ENCODE data around the gene CALML3.

Gene CALML3

GRCh38 chr10:5482016-5482415, 42.7 kb upstream of the CALML3 start:
- Histone ChIP-seq H3K4me3 (ENCODE audit: low read depth, low read length) (no peak overlapping the region), H3K4me1 (ENCODE audit: control insufficient read depth, insufficient read depth, low read length) (peaks cover 5% of the 10 kb centered on the region), H3K36me3 (ENCODE audit: control insufficient read depth, insufficient read depth, low read length) (no peaks in the 10 kb centered on the region), H3K9ac (ENCODE audit: low read depth, low read length) (no peak overlapping the region), H3K27me3 (ENCODE audit: control insufficient read depth, insufficient read depth, low read length) (no peaks in the 10 kb centered on the region), H3K27ac (ENCODE audit: low read depth, low read length) (no peak overlapping the region), H3K9me3 (ENCODE audit: control insufficient read depth, insufficient read depth, low read length) (no peaks in the 10 kb centered on the region)

- H3K36me3 ChIP-seq (ENCODE audit: control insufficient read depth, insufficient read depth, low read length), result no peaks in the 10 kb centered on the region
- H3K9ac ChIP-seq (ENCODE audit: low read depth, low read length), result no peak overlapping the region
- H3K4me1 ChIP-seq (ENCODE audit: control insufficient read depth, insufficient read depth, low read length), result peaks cover 8% of the 10 kb centered on the region
- no peaks in the 10 kb centered on the region for H3K9me3 ChIP-seq (ENCODE audit: control insufficient read depth, insufficient read depth, low read length)
- no peak overlapping the region for H3K4me3 ChIP-seq (ENCODE audit: low read depth, low read length)
- no peaks in the 10 kb centered on the region for H3K27me3 ChIP-seq (ENCODE audit: control insufficient read depth, insufficient read depth, low read length)
- H3K27ac ChIP-seq (ENCODE audit: low read depth, low read length), result no peak overlapping the region
Observed at GRCh38 chr10:5484205-5484604, 40.6 kb upstream of the CALML3 start.

GRCh38 chr10:5485290-5485689, 39.5 kb upstream of the CALML3 start:
- H3K4me1 ChIP-seq (ENCODE audit: control insufficient read depth, insufficient read depth, low read length), result peaks cover 8% of the 10 kb centered on the region
- no peak overlapping the region for H3K9ac ChIP-seq (ENCODE audit: low read depth, low read length)
- H3K4me3 ChIP-seq (ENCODE audit: low read depth, low read length), result no peak overlapping the region
- H3K9me3 ChIP-seq (ENCODE audit: control insufficient read depth, insufficient read depth, low read length), result no peaks in the 10 kb centered on the region
- no peak overlapping the region for H3K27ac ChIP-seq (ENCODE audit: low read depth, low read length)
- H3K27me3 ChIP-seq (ENCODE audit: control insufficient read depth, insufficient read depth, low read length), result no peaks in the 10 kb centered on the region
- no peaks in the 10 kb centered on the region for H3K36me3 ChIP-seq (ENCODE audit: control insufficient read depth, insufficient read depth, low read length)

GRCh38 chr10:5485948-5486852, 38.6 kb upstream of the CALML3 start:
- Histone ChIP-seq H3K27ac (ENCODE audit: low read depth, low read length) (no peak overlapping the region), H3K27me3 (ENCODE audit: control insufficient read depth, insufficient read depth, low read length) (no peaks in the 10 kb centered on the region), H3K4me1 (ENCODE audit: control insufficient read depth, insufficient read depth, low read length) (peaks cover 8% of the 10 kb centered on the region), H3K9ac (ENCODE audit: low read depth, low read length) (no peak overlapping the region), H3K9me3 (ENCODE audit: control insufficient read depth, insufficient read depth, low read length) (no peaks in the 10 kb centered on the region), H3K36me3 (ENCODE audit: control insufficient read depth, insufficient read depth, low read length) (no peaks in the 10 kb centered on the region), H3K4me3 (ENCODE audit: low read depth, low read length) (no peak overlapping the region)

GRCh38 chr10:5486853-5487235, 37.9 kb upstream of the CALML3 start:
- H3K4me3 ChIP-seq (ENCODE audit: low read depth, low read length), result no peak overlapping the region
- H3K9me3 ChIP-seq (ENCODE audit: control insufficient read depth, insufficient read depth, low read length), result no peaks in the 10 kb centered on the region
- H3K27me3 ChIP-seq (ENCODE audit: control insufficient read depth, insufficient read depth, low read length), result no peaks in the 10 kb centered on the region
- no peak overlapping the region for H3K9ac ChIP-seq (ENCODE audit: low read depth, low read length)
- H3K4me1 ChIP-seq (ENCODE audit: control insufficient read depth, insufficient read depth, low read length), result peaks cover 8% of the 10 kb centered on the region
- no peak overlapping the region for H3K27ac ChIP-seq (ENCODE audit: low read depth, low read length)
- H3K36me3 ChIP-seq (ENCODE audit: control insufficient read depth, insufficient read depth, low read length), result no peaks in the 10 kb centered on the region

GRCh38 chr10:5488272-5489161, 36.2 kb upstream of the CALML3 start:
- H3K9ac ChIP-seq (ENCODE audit: low read depth, low read length), result no peak overlapping the region
- H3K9me3 ChIP-seq (ENCODE audit: control insufficient read depth, insufficient read depth, low read length), result no peaks in the 10 kb centered on the region
- no peaks in the 10 kb centered on the region for H3K27me3 ChIP-seq (ENCODE audit: control insufficient read depth, insufficient read depth, low read length)
- H3K4me1 ChIP-seq (ENCODE audit: control insufficient read depth, insufficient read depth, low read length), result peaks cover 8% of the 10 kb centered on the region
- H3K4me3 ChIP-seq (ENCODE audit: low read depth, low read length), result no peak overlapping the region
- peak overlapping the region; percentile 43 for H3K27ac ChIP-seq (ENCODE audit: low read depth, low read length)
- H3K36me3 ChIP-seq (ENCODE audit: control insufficient read depth, insufficient read depth, low read length), result no peaks in the 10 kb centered on the region

- Histone ChIP-seq H3K36me3 (ENCODE audit: control insufficient read depth, insufficient read depth, low read length) (no peaks in the 10 kb centered on the region), H3K4me3 (ENCODE audit: low read depth, low read length) (no peak overlapping the region), H3K27me3 (ENCODE audit: control insufficient read depth, insufficient read depth, low read length) (no peaks in the 10 kb centered on the region), H3K9ac (ENCODE audit: low read depth, low read length) (no peak overlapping the region), H3K9me3 (ENCODE audit: control insufficient read depth, insufficient read depth, low read length) (no peaks in the 10 kb centered on the region), H3K4me1 (ENCODE audit: control insufficient read depth, insufficient read depth, low read length) (peaks cover 8% of the 10 kb centered on the region), H3K27ac (ENCODE audit: low read depth, low read length) (no peak overlapping the region)
Observed at GRCh38 chr10:5490032-5490431, 34.7 kb upstream of the CALML3 start.

GRCh38 chr10:5490698-5491464, 33.9 kb upstream of the CALML3 start:
- H3K4me1 ChIP-seq (ENCODE audit: control insufficient read depth, insufficient read depth, low read length), result peaks cover 8% of the 10 kb centered on the region
- H3K27ac ChIP-seq (ENCODE audit: low read depth, low read length), result no peak overlapping the region
- no peaks in the 10 kb centered on the region for H3K9me3 ChIP-seq (ENCODE audit: control insufficient read depth, insufficient read depth, low read length)
- no peak overlapping the region for H3K4me3 ChIP-seq (ENCODE audit: low read depth, low read length)
- H3K27me3 ChIP-seq (ENCODE audit: control insufficient read depth, insufficient read depth, low read length), result no peaks in the 10 kb centered on the region
- H3K36me3 ChIP-seq (ENCODE audit: control insufficient read depth, insufficient read depth, low read length), result no peaks in the 10 kb centered on the region
- H3K9ac ChIP-seq (ENCODE audit: low read depth, low read length), result no peak overlapping the region

- no peak overlapping the region for H3K9ac ChIP-seq (ENCODE audit: low read depth, low read length)
- no peaks in the 10 kb centered on the region for H3K9me3 ChIP-seq (ENCODE audit: control insufficient read depth, insufficient read depth, low read length)
Observed at GRCh38 chr10:5491477-5491876, 33.3 kb upstream of the CALML3 start.

GRCh38 chr10:5492322-5492855, 32.4 kb upstream of the CALML3 start:
- no peaks in the 10 kb centered on the region for H3K27me3 ChIP-seq (ENCODE audit: control insufficient read depth, insufficient read depth, low read length)
- H3K27ac ChIP-seq (ENCODE audit: low read depth, low read length), result no peak overlapping the region
- H3K9ac ChIP-seq (ENCODE audit: low read depth, low read length), result no peak overlapping the region
- no peaks in the 10 kb centered on the region for H3K36me3 ChIP-seq (ENCODE audit: control insufficient read depth, insufficient read depth, low read length)
- peaks cover 8% of the 10 kb centered on the region for H3K4me1 ChIP-seq (ENCODE audit: control insufficient read depth, insufficient read depth, low read length)
- H3K4me3 ChIP-seq (ENCODE audit: low read depth, low read length), result no peak overlapping the region
- H3K9me3 ChIP-seq (ENCODE audit: control insufficient read depth, insufficient read depth, low read length), result no peaks in the 10 kb centered on the region

More at GRCh38 chr10:5491477-5491876, 33.3 kb upstream of the CALML3 start:
- no peak overlapping the region for H3K4me3 ChIP-seq (ENCODE audit: low read depth, low read length)
- H3K36me3 ChIP-seq (ENCODE audit: control insufficient read depth, insufficient read depth, low read length), result no peaks in the 10 kb centered on the region
- H3K27me3 ChIP-seq (ENCODE audit: control insufficient read depth, insufficient read depth, low read length), result no peaks in the 10 kb centered on the region
- H3K4me1 ChIP-seq (ENCODE audit: control insufficient read depth, insufficient read depth, low read length), result peaks cover 8% of the 10 kb centered on the region
- no peak overlapping the region for H3K27ac ChIP-seq (ENCODE audit: low read depth, low read length)
